Activated CD4-positive, alpha-beta T cell treated with anti-CD3 and anti-CD28 coated beads, Interleukin-2, Interleukin-4, amounts not matched to agents 100 ng/mL and 50 ng/mL, durations not matched to agents 16 hours and 8 hours (primary cell): ENCODE results near the gene SUGCT.
"Not testable (repeated sequence)": the region's sequence is repeated elsewhere in the genome, so short reads cannot be mapped to it uniquely, and the experiment has no call there.

Experiments
- DNase-seq: peaks from one replicate; pipeline ENCODE4 v3.0.0-alpha.2; 2020; ENCODE audit warnings: low spot score

The SUGCT gene

GRCh38 chr7:40202851-40203250 is 68.0 kb downstream of the SUGCT start:
- no peak for DNase-seq

- DNase-seq: no peak
Observed at GRCh38 chr7:40204581-40204980, 69.8 kb downstream of the SUGCT start.

GRCh38 chr7:40205992-40206391 is 71.2 kb downstream of the SUGCT start:
- DNase-seq: peak; percentile 7

GRCh38 chr7:40211276-40212003 is 76.6 kb downstream of the SUGCT start:
- DNase-seq: no peak

- DNase-seq: no peak
Observed at GRCh38 chr7:40213291-40213690, 78.5 kb downstream of the SUGCT start.

- DNase-seq: no peak
Observed at GRCh38 chr7:40213856-40214255, 79.1 kb downstream of the SUGCT start.

- not testable (repeated sequence) for DNase-seq
Observed at GRCh38 chr7:40218612-40219011, 83.8 kb downstream of the SUGCT start.

- DNase-seq: no peak
Observed at GRCh38 chr7:40219917-40220316, 85.1 kb downstream of the SUGCT start.

- no peak for DNase-seq
Observed at GRCh38 chr7:40220421-40220911, 85.7 kb downstream of the SUGCT start.

GRCh38 chr7:40221836-40222235 is 87.0 kb downstream of the SUGCT start:
- no peak for DNase-seq

GRCh38 chr7:40223451-40224127 is 88.8 kb downstream of the SUGCT start:
- no peak for DNase-seq

GRCh38 chr7:40230101-40230500 is 95.3 kb downstream of the SUGCT start:
- DNase-seq: no peak

GRCh38 chr7:40231796-40232195 is 97.0 kb downstream of the SUGCT start:
- DNase-seq: no peak

GRCh38 chr7:40232242-40232893 is 97.6 kb downstream of the SUGCT start:
- DNase-seq: peak; percentile 36

GRCh38 chr7:40234046-40234445 is 99.2 kb downstream of the SUGCT start:
- DNase-seq: no peak

GRCh38 chr7:40234666-40235065 is 99.9 kb downstream of the SUGCT start:
- DNase-seq: no peak

GRCh38 chr7:40237731-40238130 is 102.9 kb downstream of the SUGCT start:
- no peak for DNase-seq

GRCh38 chr7:40239755-40240303 is 105.0 kb downstream of the SUGCT start:
- DNase-seq: no peak

- DNase-seq: no peak
Observed at GRCh38 chr7:40243076-40243475, 108.3 kb downstream of the SUGCT start.

- no peak for DNase-seq
Observed at GRCh38 chr7:40244226-40244625, 109.4 kb downstream of the SUGCT start.

GRCh38 chr7:40248681-40249080 is 113.9 kb downstream of the SUGCT start:
- DNase-seq: no peak

- DNase-seq: not testable (repeated sequence)
Observed at GRCh38 chr7:40253444-40253843, 118.6 kb downstream of the SUGCT start.
